ENCODE data around the gene HCN2. TPM values are rescaled to one million over a fixed set of nuclear protein-coding genes. Genes with fewer than 3 reads are reported as not detected.

The HCN2 gene
- not detected in 2 replicates for total RNA-seq (2014; rRNA removed; shearing (Covaris generic); ENCODE audit: low replicate concordance)

DNA sequence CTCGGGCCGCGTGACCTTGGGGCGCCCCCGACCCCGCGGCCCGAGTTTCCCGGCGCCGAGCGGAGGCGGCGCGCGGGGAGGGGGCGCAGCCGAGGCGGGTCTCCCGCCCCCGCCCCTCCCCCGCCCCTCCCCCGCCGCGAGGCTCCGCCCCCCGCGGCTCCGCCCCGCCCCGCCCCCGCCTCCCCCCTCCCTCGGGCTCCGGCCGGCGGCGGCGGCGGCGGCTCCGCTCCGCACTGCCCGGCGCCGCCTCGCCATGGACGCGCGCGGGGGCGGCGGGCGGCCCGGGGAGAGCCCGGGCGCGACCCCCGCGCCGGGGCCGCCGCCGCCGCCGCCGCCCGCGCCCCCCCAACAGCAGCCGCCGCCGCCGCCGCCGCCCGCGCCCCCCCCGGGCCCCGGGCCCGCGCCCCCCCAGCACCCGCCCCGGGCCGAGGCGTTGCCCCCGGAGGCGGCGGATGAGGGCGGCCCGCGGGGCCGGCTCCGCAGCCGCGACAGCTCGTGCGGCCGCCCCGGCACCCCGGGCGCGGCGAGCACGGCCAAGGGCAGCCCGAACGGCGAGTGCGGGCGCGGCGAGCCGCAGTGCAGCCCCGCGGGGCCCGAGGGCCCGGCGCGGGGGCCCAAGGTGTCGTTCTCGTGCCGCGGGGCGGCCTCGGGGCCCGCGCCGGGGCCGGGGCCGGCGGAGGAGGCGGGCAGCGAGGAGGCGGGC lies at the start of gene HCN2:
HCN2 (plus strand) TSS at position 189 of the 703 bp plus-strand sequence; CDS start at position 254, 65 bp downstream.
- H3K4me2 ChIP-seq (ENCODE audit: low read depth, low read length, poor library complexity, severe bottlenecking), result no peak within 1 kb of the TSS
- H3K36me3 ChIP-seq (ENCODE audit: insufficient read depth, low read length), result no peaks in the 10 kb centered on the region
- H2AFZ ChIP-seq (ENCODE audit: low read length), result no peak within 1 kb of the TSS
- no peaks in the 10 kb centered on the region for H3K9me2 ChIP-seq (replicated peaks; ENCODE audit: insufficient read depth, low read length)
- no peaks in the 10 kb centered on the region for H3K9me3 ChIP-seq (ENCODE audit: low read length)
- H3K27me3 ChIP-seq (ENCODE audit: low read length), result no peaks in the 10 kb centered on the region
- no peak for DNase-seq
- H3K4me1 ChIP-seq (ENCODE audit: low read length), result peaks cover 8% of the 10 kb centered on the region
- H3K27ac ChIP-seq (ENCODE audit: low read length), result no peak within 1 kb of the TSS
- no peaks in the 10 kb centered on the region for H3K79me2 ChIP-seq (ENCODE audit: low read length)
- H4K20me1 ChIP-seq (ENCODE audit: insufficient read depth, low read depth, low read length), result peaks cover 3% of the 10 kb centered on the region; the same call in 1 of the 2 replicates
- no peak within 1 kb of the TSS for H3K4me3 ChIP-seq (ENCODE audit: low read length)
- peak within 1 kb of the TSS; percentile 47; the same call in 1 of the 2 replicates for H3K9ac ChIP-seq (ENCODE audit: low read length)

DNA sequence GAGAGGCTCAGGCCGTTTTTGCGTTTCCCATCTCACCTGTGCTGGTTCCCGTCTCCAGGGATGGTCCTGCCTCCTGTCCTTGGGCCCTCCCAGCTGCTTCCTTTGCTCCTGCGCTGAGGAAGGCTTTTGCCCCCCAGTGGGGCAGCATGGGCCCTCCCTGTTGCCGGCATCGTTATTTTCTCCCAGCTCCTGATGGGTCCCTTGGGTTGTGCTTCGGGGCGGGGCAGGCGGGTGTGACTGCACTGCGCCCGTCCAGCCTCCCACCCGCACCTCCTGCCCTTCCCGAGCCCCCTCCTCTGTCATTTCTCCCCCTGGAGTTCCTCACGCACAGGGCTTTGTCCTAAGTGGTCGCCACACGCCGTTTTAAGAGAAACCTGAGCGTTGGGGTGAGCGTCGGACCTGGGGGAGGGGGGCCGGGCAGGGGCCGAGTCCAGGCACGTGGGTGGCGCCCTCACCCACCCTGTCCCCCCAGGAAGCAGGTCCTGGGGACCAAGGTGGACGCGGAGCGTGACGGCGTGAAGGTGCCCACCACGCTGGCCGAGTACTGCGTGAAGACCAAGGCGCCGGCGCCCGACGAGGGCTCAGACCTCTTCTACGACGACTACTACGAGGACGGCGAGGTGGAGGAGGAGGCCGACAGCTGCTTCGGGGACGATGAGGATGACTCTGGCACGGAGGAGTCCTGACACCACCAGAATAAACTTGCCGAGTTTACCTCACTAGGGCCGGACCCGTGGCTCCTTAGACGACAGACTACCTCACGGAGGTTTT lies 48.6 kb upstream of the HCN2 start:
- no peak for DNase-seq
- H3K4me1 ChIP-seq (ENCODE audit: low read length), result no peaks in the 10 kb centered on the region
- H3K79me2 ChIP-seq (ENCODE audit: low read length), result no peaks in the 10 kb centered on the region
- no peak overlapping the region for H3K27ac ChIP-seq (ENCODE audit: low read length)
- H3K4me3 ChIP-seq (ENCODE audit: low read length), result no peak overlapping the region
- H3K9me2 ChIP-seq (replicated peaks; ENCODE audit: insufficient read depth, low read length), result no peaks in the 10 kb centered on the region
- no peak overlapping the region for H3K4me2 ChIP-seq (ENCODE audit: low read depth, low read length, poor library complexity, severe bottlenecking)
- H2AFZ ChIP-seq (ENCODE audit: low read length), result no peak overlapping the region
- no peak overlapping the region for H3K9ac ChIP-seq (ENCODE audit: low read length)
- H3K9me3 ChIP-seq (ENCODE audit: low read length), result no peaks in the 10 kb centered on the region
- H3K27me3 ChIP-seq (ENCODE audit: low read length), result no peaks in the 10 kb centered on the region
- no peaks in the 10 kb centered on the region for H3K36me3 ChIP-seq (ENCODE audit: insufficient read depth, low read length)
- no peaks in the 10 kb centered on the region for H4K20me1 ChIP-seq (ENCODE audit: insufficient read depth, low read depth, low read length)

DNA sequence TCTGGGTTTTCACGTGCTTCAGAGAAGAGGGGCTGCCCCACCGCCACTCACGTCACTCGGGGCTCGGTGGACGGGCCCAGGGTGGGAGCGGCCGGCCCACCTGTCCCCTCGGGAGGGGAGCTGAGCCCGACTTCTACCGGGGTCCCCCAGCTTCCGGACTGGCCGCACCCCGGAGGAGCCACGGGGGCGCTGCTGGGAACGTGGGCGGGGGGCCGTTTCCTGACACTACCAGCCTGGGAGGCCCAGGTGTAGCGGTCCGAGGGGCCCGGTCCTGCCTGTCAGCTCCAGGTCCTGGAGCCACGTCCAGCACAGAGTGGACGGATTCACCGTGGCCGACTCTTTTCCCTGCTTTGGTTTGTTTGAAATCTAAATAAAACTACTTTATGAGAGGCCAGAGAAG lies 48.0 kb upstream of the HCN2 start:
- Histone ChIP-seq H3K4me3 (ENCODE audit: low read length) (no peak overlapping the region), H3K27me3 (ENCODE audit: low read length) (no peaks in the 10 kb centered on the region), H3K4me2 (ENCODE audit: low read depth, low read length, poor library complexity, severe bottlenecking) (no peak overlapping the region), H2AFZ (ENCODE audit: low read length) (no peak overlapping the region), H4K20me1 (ENCODE audit: insufficient read depth, low read depth, low read length) (no peaks in the 10 kb centered on the region), H3K9me2 (replicated peaks; ENCODE audit: insufficient read depth, low read length) (no peaks in the 10 kb centered on the region), H3K36me3 (ENCODE audit: insufficient read depth, low read length) (no peaks in the 10 kb centered on the region), H3K9me3 (ENCODE audit: low read length) (no peaks in the 10 kb centered on the region), H3K27ac (ENCODE audit: low read length) (no peak overlapping the region), H3K9ac (ENCODE audit: low read length) (no peak overlapping the region), H3K4me1 (ENCODE audit: low read length) (no peaks in the 10 kb centered on the region), H3K79me2 (ENCODE audit: low read length) (no peaks in the 10 kb centered on the region)
- DNase-seq, result no peak

DNA sequence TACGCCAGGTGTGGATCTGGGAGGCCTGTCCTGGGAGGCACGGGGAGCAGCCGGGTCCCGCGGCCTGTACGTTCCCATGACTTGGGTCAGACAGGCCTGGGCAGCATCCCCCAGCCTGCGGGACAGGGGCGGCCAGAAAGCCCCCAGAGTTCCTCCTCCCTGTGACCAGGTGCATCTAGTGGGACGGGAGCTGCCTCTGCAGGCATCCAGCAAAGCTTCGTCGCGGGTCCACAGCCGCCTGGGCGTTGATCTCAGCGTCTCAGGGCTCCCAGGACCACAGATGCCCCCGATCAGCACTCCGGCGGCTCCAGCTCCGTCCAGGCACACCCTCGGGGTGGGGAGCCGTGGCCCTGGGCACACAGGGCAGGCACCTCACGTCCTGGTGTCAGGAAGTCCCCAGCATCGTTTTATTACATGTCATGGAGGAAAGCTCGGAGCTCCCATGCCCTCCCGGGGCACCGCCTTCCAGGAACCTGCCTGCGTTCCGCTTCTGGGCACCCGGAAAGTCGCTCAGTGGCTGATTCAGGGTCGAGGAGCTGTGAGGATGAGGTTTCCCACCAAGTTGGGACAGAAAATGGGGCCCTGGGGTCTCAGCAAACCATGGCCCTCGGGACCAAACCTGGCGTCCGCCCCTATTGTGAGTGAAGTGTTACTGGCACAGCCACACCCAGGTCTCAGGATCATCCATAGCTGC lies 47.4 kb upstream of the HCN2 start:
- Histone ChIP-seq H3K4me3 (ENCODE audit: low read length) (no peak overlapping the region), H4K20me1 (ENCODE audit: insufficient read depth, low read depth, low read length) (no peaks in the 10 kb centered on the region), H3K9me3 (ENCODE audit: low read length) (no peaks in the 10 kb centered on the region), H3K9me2 (replicated peaks; ENCODE audit: insufficient read depth, low read length) (no peaks in the 10 kb centered on the region), H3K27ac (ENCODE audit: low read length) (no peak overlapping the region), H3K27me3 (ENCODE audit: low read length) (no peaks in the 10 kb centered on the region), H3K4me1 (ENCODE audit: low read length) (no peaks in the 10 kb centered on the region), H2AFZ (ENCODE audit: low read length) (no peak overlapping the region), H3K9ac (ENCODE audit: low read length) (no peak overlapping the region), H3K36me3 (ENCODE audit: insufficient read depth, low read length) (no peaks in the 10 kb centered on the region), H3K79me2 (ENCODE audit: low read length) (no peaks in the 10 kb centered on the region), H3K4me2 (ENCODE audit: low read depth, low read length, poor library complexity, severe bottlenecking) (no peak overlapping the region)
- DNase-seq, result no peak

DNA sequence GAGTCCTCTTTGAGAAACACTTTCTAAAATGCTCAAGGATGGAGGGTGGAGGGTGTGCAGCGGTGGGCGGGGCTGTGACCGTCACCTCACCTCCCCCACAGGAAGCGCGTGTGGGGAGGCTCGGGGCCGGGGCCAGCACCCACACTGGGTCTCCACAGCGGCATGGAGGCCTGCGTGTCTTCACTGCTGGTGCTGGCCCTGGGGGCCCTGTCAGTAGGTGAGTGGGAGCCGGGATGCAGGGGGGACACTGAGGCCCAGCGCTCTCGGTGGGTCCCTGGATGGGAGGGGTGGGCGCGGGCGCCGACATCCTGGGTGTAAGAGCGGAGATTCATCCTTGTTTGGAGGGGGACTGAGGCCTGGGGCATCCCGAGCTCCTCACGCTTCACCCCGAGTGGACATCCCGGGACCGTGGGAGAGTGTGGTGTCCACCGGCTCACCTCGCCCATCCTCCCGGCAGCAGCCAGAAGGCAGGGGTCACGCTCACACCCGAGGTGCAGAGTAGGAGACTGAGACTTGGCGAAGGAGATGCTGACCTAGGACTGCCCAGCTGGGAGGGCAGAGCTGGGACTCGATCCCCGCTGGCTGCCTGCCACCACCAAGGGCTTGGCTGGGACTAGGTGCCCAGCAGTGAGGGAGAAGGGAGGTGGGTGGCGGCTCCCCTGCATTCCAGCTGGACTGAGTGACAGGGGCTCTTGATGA lies 45.6 kb upstream of the HCN2 start, which contains the start of gene GZMM:
GZMM (plus strand) TSS at position 144 of the 699 bp plus-strand sequence; CDS start at position 163, 19 bp downstream.
- Histone ChIP-seq H3K4me3 (ENCODE audit: low read length) (no peak within 1 kb of the TSS), H3K79me2 (ENCODE audit: low read length) (no peaks in the 10 kb centered on the region), H3K27ac (ENCODE audit: low read length) (no peak within 1 kb of the TSS), H3K9me3 (ENCODE audit: low read length) (no peaks in the 10 kb centered on the region), H3K9ac (ENCODE audit: low read length) (no peak within 1 kb of the TSS), H3K4me2 (ENCODE audit: low read depth, low read length, poor library complexity, severe bottlenecking) (no peak within 1 kb of the TSS), H3K27me3 (ENCODE audit: low read length) (no peaks in the 10 kb centered on the region), H4K20me1 (ENCODE audit: insufficient read depth, low read depth, low read length) (no peaks in the 10 kb centered on the region), H2AFZ (ENCODE audit: low read length) (no peak within 1 kb of the TSS), H3K4me1 (ENCODE audit: low read length) (no peaks in the 10 kb centered on the region), H3K9me2 (replicated peaks; ENCODE audit: insufficient read depth, low read length) (no peaks in the 10 kb centered on the region), H3K36me3 (ENCODE audit: insufficient read depth, low read length) (no peaks in the 10 kb centered on the region)
- DNase-seq, result peak; percentile 72

DNA sequence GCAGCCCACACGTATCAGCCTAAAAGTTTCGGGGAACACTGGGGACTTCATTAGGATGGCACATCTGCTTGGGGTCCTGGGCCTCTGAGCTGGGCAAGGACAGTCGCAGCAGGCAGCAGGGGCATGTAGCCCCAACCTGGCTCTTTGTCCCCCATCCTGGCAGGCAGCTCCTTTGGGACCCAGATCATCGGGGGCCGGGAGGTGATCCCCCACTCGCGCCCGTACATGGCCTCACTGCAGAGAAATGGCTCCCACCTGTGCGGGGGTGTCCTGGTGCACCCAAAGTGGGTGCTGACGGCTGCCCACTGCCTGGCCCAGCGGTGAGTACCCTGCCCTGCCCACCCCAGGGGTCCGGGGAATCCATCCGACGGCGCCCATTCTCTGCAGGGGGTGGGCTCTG lies 42.6 kb upstream of the HCN2 start:
- H4K20me1 ChIP-seq (ENCODE audit: insufficient read depth, low read depth, low read length), result no peaks in the 10 kb centered on the region
- no peaks in the 10 kb centered on the region for H3K4me1 ChIP-seq (ENCODE audit: low read length)
- H3K9me3 ChIP-seq (ENCODE audit: low read length), result no peaks in the 10 kb centered on the region
- no peaks in the 10 kb centered on the region for H3K9me2 ChIP-seq (replicated peaks; ENCODE audit: insufficient read depth, low read length)
- no peak overlapping the region for H3K9ac ChIP-seq (ENCODE audit: low read length)
- H3K27ac ChIP-seq (ENCODE audit: low read length), result no peak overlapping the region
- no peak overlapping the region for H3K4me2 ChIP-seq (ENCODE audit: low read depth, low read length, poor library complexity, severe bottlenecking)
- no peaks in the 10 kb centered on the region for H3K27me3 ChIP-seq (ENCODE audit: low read length)
- no peaks in the 10 kb centered on the region for H3K79me2 ChIP-seq (ENCODE audit: low read length)
- DNase-seq, result no peak
- no peak overlapping the region for H2AFZ ChIP-seq (ENCODE audit: low read length)
- no peaks in the 10 kb centered on the region for H3K36me3 ChIP-seq (ENCODE audit: insufficient read depth, low read length)
- no peak overlapping the region for H3K4me3 ChIP-seq (ENCODE audit: low read length)

DNA sequence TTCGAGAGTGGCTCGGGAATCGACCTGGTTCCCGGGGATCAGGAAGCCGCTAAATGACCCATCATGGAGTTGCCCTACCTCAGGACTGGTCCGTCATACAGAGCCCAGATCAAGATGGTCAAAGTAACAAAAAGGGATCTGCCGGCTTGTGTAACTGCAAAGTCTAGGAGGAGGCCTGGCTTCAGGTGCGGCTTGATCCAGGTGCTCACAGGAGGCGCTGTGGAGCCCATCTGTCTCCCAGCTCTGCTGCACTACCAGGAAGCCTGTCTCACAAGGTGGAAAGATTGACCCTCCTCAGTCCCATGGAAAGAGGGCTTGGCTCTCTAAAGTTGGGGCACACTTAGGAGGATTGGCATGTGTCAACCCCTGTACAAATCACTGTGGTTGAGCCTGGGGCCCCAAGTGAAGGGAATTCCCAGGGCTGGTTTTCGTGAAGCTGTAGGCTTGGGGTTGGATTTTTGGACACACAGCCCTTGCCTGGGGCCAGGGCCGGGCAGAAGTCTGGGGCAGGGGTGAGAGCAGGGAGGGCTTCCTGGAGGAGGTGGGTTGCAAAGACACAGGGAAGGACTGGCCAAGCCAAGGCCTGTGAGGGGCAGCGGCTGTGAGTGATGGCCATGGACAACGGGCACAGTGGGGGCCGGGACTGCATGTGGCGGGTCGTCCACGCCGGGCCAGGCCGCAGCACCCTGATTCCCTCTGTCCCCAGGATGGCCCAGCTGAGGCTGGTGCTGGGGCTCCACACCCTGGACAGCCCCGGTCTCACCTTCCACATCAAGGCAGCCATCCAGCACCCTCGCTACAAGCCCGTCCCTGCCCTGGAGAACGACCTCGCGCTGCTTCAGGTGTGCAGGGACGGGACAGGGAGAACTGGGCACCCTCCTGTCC lies 41.6 kb upstream of the HCN2 start:
- Histone ChIP-seq H2AFZ (ENCODE audit: low read length) (no peak overlapping the region), H3K79me2 (ENCODE audit: low read length) (no peaks in the 10 kb centered on the region), H3K4me2 (ENCODE audit: low read depth, low read length, poor library complexity, severe bottlenecking) (no peak overlapping the region), H3K9me3 (ENCODE audit: low read length) (no peaks in the 10 kb centered on the region), H3K4me1 (ENCODE audit: low read length) (no peaks in the 10 kb centered on the region), H3K36me3 (ENCODE audit: insufficient read depth, low read length) (no peaks in the 10 kb centered on the region), H3K9me2 (replicated peaks; ENCODE audit: insufficient read depth, low read length) (no peaks in the 10 kb centered on the region), H3K27ac (ENCODE audit: low read length) (no peak overlapping the region), H4K20me1 (ENCODE audit: insufficient read depth, low read depth, low read length) (no peaks in the 10 kb centered on the region), H3K27me3 (ENCODE audit: low read length) (no peaks in the 10 kb centered on the region), H3K4me3 (ENCODE audit: low read length) (no peak overlapping the region), H3K9ac (ENCODE audit: low read length) (no peak overlapping the region)
- no peak for DNase-seq

All from Karpas-422 (cell line).